ENCODE data around the gene OXSM. TPM values are rescaled to one million over a fixed set of nuclear protein-coding genes. Genes with fewer than 3 reads are reported as not detected.

OXSM gene
- total and polyA plus RNA-seq, 4 donors: 8.0 to 15.5 (median 10.1) TPM

DNA sequence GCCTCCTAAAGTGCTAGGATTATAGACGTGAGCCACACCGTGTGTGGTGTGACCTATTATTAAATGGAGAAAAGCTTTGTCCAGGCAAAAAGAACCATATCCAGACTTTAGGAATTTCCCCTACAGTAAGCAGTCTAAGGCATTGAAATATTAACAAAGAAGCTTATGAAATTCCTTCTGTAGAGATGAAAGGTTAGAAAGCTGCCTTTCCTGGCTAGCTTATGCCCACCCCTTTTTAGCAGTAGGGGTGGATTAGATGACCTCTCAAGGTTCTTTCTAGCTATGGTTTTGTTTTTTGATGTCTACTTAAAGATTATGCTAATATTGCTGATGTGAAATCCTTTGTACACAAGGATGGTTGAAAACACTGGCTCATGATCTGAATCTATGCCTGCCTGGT is 13.9 kb downstream of the OXSM start:
- no peaks in the 10 kb centered on the region for H3K9me3 ChIP-seq (ENCODE audit: control insufficient read depth in 4 of 4, insufficient read depth in 3 of 4, low read length in 3 of 4)
- ATAC-seq (ENCODE audit: insufficient read depth, low FRiP score): no peak
- no peak for DNase-seq
- WGBS, 2 donors: 94 to 97% methylated on average over 2 of the region's 2 CpGs
- no peaks in the 10 kb centered on the region for H3K36me3 ChIP-seq (ENCODE audit: control insufficient read depth in 4 of 4, insufficient read depth in 4 of 4, low read length in 4 of 4)
- H3K4me3 ChIP-seq: no peak overlapping the region
- H3K4me1 ChIP-seq (ENCODE audit: control insufficient read depth in 5 of 5, insufficient read depth in 5 of 5, low read length in 5 of 5): no peaks in the 10 kb centered on the region
- H3K27me3 ChIP-seq (ENCODE audit: control insufficient read depth in 3 of 3, insufficient read depth in 3 of 3, low read length in 2 of 3): no peaks in the 10 kb centered on the region
- no peak overlapping the region for H3K27ac ChIP-seq (ENCODE audit: low read depth in 1 of 2, low read length in 1 of 2)
- no peak for TF ChIP-seq CTCF (IDR thresholded peaks at IDR 0.05; ENCODE audit: control extremely low read depth, extremely low read depth)
- H3K9ac ChIP-seq (ENCODE audit: insufficient read depth in 1 of 2, low read length in 2 of 2): no peak overlapping the region

- H3K36me3 ChIP-seq (ENCODE audit: control insufficient read depth in 4 of 4, insufficient read depth in 4 of 4, low read length in 4 of 4): no peaks in the 10 kb centered on the region
- H3K27me3 ChIP-seq (ENCODE audit: control insufficient read depth in 3 of 3, insufficient read depth in 3 of 3, low read length in 2 of 3): no peaks in the 10 kb centered on the region
- H3K4me1 ChIP-seq (ENCODE audit: control insufficient read depth in 5 of 5, insufficient read depth in 5 of 5, low read length in 5 of 5): no peaks in the 10 kb centered on the region
- DNase-seq (no peak), ATAC-seq (ENCODE audit: insufficient read depth, low FRiP score) (no peak)
- TF ChIP-seq CTCF (IDR thresholded peaks at IDR 0.05; ENCODE audit: control extremely low read depth, extremely low read depth): no peak
- no peak overlapping the region for H3K27ac ChIP-seq (ENCODE audit: low read depth in 1 of 2, low read length in 1 of 2)
- H3K9ac ChIP-seq (ENCODE audit: insufficient read depth in 1 of 2, low read length in 2 of 2): no peak overlapping the region
- 87 to 89% methylated on average over 1 of the region's 1 CpG for WGBS, 2 donors
- H3K9me3 ChIP-seq (ENCODE audit: control insufficient read depth in 4 of 4, insufficient read depth in 3 of 4, low read length in 3 of 4): no peaks in the 10 kb centered on the region
- no peak overlapping the region for H3K4me3 ChIP-seq
These were observed 14.8 kb downstream of the OXSM start for GRCh38 chr3:25804676-25805075.

- 91 to 92% methylated on average over 4 of the region's 4 CpGs for WGBS, 2 donors
- DNase-seq: no peak
- Histone ChIP-seq H3K9ac (ENCODE audit: insufficient read depth in 1 of 2, low read length in 2 of 2) (no peak overlapping the region), H3K9me3 (ENCODE audit: control insufficient read depth in 4 of 4, insufficient read depth in 3 of 4, low read length in 3 of 4) (peaks cover 0 to 5% (median 0%) of the 10 kb centered on the region in 4 donors), H3K27ac (ENCODE audit: low read depth in 1 of 2, low read length in 1 of 2) (no peak overlapping the region), H3K4me3 (no peak overlapping the region), H3K27me3 (ENCODE audit: control insufficient read depth in 3 of 3, insufficient read depth in 3 of 3, low read length in 2 of 3) (no peaks in the 10 kb centered on the region), H3K36me3 (ENCODE audit: control insufficient read depth in 4 of 4, insufficient read depth in 4 of 4, low read length in 4 of 4) (no peaks in the 10 kb centered on the region), H3K4me1 (ENCODE audit: control insufficient read depth in 5 of 5, insufficient read depth in 5 of 5, low read length in 5 of 5) (no peaks in the 10 kb centered on the region)
- ATAC-seq (ENCODE audit: insufficient read depth, low FRiP score): no peak
- no peak for TF ChIP-seq CTCF (IDR thresholded peaks at IDR 0.05; ENCODE audit: control extremely low read depth, extremely low read depth)
These were observed 22.8 kb downstream of the OXSM start for GRCh38 chr3:25812644-25813043.

DNA sequence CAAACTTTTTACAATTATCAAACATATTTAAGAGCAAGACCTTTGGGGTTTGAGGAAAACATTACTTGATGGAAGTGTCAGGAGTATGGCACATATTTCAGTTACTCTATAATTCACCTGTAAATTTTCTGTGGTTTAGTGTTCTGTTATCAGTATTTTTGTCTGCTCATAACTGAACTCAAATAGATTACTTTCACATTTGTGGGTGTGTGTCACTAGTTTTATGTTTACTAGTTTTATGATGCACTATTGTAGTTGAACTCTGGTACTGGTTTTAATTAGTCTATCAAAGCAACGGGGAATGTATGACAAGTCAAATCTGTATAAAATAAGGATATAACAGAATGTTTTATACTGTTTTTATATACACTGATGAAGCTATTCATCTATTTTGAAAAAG is 27.2 kb downstream of the OXSM start:
- WGBS, 2 donors: 68 to 83% methylated on average over 1 of the region's 1 CpG
- Histone ChIP-seq H3K27me3 (ENCODE audit: control insufficient read depth in 3 of 3, insufficient read depth in 3 of 3, low read length in 2 of 3) (no peaks in the 10 kb centered on the region), H3K9me3 (ENCODE audit: control insufficient read depth in 4 of 4, insufficient read depth in 3 of 4, low read length in 3 of 4) (peaks cover 0 to 5% (median 0%) of the 10 kb centered on the region in 4 donors), H3K4me3 (no peak overlapping the region), H3K27ac (ENCODE audit: low read depth in 1 of 2, low read length in 1 of 2) (no peak overlapping the region), H3K4me1 (ENCODE audit: control insufficient read depth in 5 of 5, insufficient read depth in 5 of 5, low read length in 5 of 5) (no peaks in the 10 kb centered on the region), H3K36me3 (ENCODE audit: control insufficient read depth in 4 of 4, insufficient read depth in 4 of 4, low read length in 4 of 4) (no peaks in the 10 kb centered on the region), H3K9ac (ENCODE audit: insufficient read depth in 1 of 2, low read length in 2 of 2) (no peak overlapping the region)
- DNase-seq (no peak), ATAC-seq (ENCODE audit: insufficient read depth, low FRiP score) (no peak)
- TF ChIP-seq CTCF (IDR thresholded peaks at IDR 0.05; ENCODE audit: control extremely low read depth, extremely low read depth): no peak

Data from lung (tissue), 12 donors.